ENCODE results near the gene TNFRSF9. TPM values are rescaled to one million over a fixed set of nuclear protein-coding genes. Genes with fewer than 3 reads are reported as not detected.
"Not testable (repeated sequence)": the region's sequence is repeated elsewhere in the genome, so short reads cannot be mapped to it uniquely, and the experiment has no call there.

TNFRSF9 gene
- total RNA-seq, 4 donors from 2014 or later = 0.15 to 0.19 TPM; not detected in 2

DNA sequence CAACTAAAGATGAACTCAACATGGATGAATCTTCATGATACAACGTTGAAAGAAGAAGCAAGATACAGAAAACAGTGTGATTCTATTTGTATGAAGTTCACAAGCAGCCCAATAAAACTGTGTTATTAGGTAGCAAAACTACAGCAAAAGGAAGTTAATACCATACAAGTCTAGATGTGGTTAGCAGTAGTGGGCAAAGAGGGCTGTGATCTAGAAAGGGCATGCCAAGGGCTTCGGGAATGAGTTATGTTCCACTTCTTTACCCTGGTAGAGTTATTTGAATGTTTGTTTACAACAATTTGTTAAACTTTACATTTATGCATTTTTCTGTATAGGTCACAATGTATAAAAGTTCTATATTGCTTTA is 9.2 kb downstream of the TNFRSF9 start:
- TF ChIP-seq POLR2A (IDR thresholded peaks at IDR 0.05) = no peak
- no peak for TF ChIP-seq CTCF (IDR thresholded peaks at IDR 0.05)
- no peaks in the 10 kb centered on the region for H3K9me3 ChIP-seq
- no peak overlapping the region for H3K27ac ChIP-seq
- H3K4me3 ChIP-seq = no peak overlapping the region
- 61 to 62% methylated on average over 2 of the region's 2 CpGs for WGBS, 2 donors
- H3K27me3 ChIP-seq = peaks cover 0 to 85% (median 0%) of the 10 kb centered on the region in 4 donors
- intact Hi-C loops (cut with DNase I) = no loop called here
- H3K36me3 ChIP-seq = no peaks in the 10 kb centered on the region
- H3K4me1 ChIP-seq = no peaks in the 10 kb centered on the region
- no peak for DNase-seq

DNA sequence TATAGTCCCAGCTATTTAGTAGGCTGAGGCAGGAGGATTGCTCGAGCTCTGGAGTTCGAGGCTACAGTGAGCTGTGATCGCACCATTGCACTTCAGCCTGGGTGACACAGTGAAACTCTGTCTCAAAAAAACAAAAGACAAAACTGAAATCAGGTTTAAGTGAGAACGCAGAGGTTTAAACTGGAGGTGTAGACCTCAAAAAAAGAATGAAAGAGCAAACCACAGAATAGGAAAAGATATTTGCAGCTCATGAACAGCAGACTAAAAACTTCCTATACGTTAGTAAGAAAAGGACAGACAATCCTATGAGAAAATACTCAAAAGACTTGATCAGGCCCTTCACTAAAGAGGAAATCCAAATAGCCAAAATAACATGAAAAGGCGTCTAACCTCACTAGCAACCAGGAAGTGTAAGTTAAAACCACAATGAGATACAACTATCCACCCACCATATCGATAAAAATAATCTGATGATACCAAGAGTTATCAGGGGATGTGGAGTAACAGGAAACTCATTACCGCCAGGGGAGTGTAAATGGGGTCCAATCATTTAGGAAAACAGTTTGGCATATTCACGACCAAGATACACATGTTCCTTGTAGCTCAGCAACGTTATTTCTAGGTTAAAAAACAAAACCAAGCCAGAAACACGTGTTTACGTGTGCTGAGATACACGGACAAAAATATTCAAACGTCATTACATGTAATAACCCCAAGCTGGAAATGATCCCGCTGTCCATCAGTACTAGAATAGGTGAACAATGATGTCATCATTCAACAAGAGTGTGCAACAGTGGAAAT is 9.8 kb downstream of the TNFRSF9 start:
- Histone ChIP-seq H3K4me1 (no peaks in the 10 kb centered on the region), H3K4me3 (no peak overlapping the region), H3K27ac (peak overlapping the region in 1 of 4 donors; percentile 26), H3K36me3 (no peaks in the 10 kb centered on the region), H3K9me3 (no peaks in the 10 kb centered on the region), H3K27me3 (peaks cover 0 to 85% (median 0%) of the 10 kb centered on the region in 4 donors)
- TF ChIP-seq CTCF (IDR thresholded peaks at IDR 0.05) (no peak), POLR2A (IDR thresholded peaks at IDR 0.05) (no peak)
- DNase-seq = no peak
- 64 to 70% methylated on average over 15 of the region's 15 CpGs for WGBS, 2 donors
- intact Hi-C loops (cut with DNase I) = no loop called here

DNA sequence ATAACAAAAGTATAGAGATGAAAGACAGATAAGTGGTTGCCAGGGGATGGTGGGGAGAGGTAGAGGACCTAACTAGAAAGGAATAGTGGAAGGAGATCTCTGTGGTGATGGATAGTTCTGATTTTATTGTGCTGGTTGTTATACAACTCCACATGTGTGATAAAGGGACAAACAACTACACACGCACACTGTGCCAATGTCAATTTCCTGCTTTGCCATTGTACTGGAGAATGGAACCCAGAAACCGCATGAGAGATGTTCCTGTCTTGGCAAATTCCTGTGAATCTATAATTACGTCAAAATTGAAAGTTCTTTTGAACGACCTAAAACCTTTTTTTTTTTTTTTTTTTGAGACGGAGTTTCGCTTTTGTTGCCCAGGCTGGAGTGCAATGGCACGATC is 11.0 kb downstream of the TNFRSF9 start:
- WGBS, 2 donors = 41 to 55% methylated on average over 7 of the region's 7 CpGs
- peaks cover 0 to 87% (median 0%) of the 10 kb centered on the region in 4 donors for H3K27me3 ChIP-seq
- H3K27ac ChIP-seq = no peak overlapping the region
- no peak for DNase-seq
- H3K4me1 ChIP-seq = no peaks in the 10 kb centered on the region
- intact Hi-C loops (cut with DNase I) = no loop called here
- no peaks in the 10 kb centered on the region for H3K36me3 ChIP-seq
- TF ChIP-seq POLR2A (IDR thresholded peaks at IDR 0.05) = no peak
- no peaks in the 10 kb centered on the region for H3K9me3 ChIP-seq
- H3K4me3 ChIP-seq = no peak overlapping the region

- Histone ChIP-seq H3K9me3 (no peaks in the 10 kb centered on the region), H3K4me1 (no peaks in the 10 kb centered on the region), H3K36me3 (no peaks in the 10 kb centered on the region), H3K27ac (no peak overlapping the region), H3K27me3 (peaks cover 0 to 73% (median 0%) of the 10 kb centered on the region in 4 donors), H3K4me3 (no peak overlapping the region)
- intact Hi-C loops (cut with DNase I) = no loop called here
- DNase-seq = no peak
- 75 to 83% methylated on average over 4 of the region's 4 CpGs for WGBS, 2 donors
- TF ChIP-seq POLR2A (IDR thresholded peaks at IDR 0.05) = no peak
- TF ChIP-seq CTCF (IDR thresholded peaks at IDR 0.05) = no peak
Measured at GRCh38 chr1:7928247-7928646, 12.4 kb downstream of the TNFRSF9 start.

DNA sequence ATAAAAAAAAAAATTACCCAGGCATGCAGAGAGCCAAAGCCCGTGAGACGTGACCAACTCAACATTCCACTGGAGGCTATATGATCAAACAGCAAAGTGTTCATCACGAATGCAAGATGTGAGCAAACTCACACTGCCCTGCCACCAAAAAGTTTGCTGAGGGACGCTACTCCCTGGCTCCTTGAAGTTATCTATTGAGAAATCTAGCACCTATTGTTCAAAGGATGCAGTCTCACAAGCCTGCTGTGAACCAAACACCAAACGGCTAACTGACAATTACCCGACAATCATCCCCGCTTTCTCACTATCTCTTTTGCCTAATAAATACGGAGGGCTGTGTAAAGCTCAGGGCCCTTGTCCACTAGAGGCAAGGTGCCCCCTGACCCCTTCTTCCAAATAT is 13.6 kb downstream of the TNFRSF9 start:
- intact Hi-C loops (cut with DNase I) = not testable (repeated sequence)

DNA sequence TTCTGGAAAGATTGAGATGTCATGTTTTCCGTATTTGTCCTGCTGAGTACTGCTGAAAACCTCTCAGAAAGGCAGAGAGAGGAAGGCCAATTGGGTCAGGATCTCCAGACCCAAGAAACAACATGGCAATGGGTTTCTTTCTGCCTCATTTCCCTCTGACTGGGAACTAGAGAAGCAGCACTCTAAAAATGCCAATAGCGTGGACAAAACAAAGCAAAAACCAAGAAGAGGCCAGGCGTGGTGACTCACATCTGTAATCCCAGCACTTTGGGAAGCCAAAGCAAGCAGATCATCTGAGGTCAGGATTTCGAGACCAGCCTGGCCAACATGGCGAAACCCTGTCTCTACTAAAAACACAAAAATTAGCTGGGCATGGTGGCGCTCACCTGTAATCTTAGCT is 18.3 kb downstream of the TNFRSF9 start:
- Histone ChIP-seq H3K27me3 (peaks cover 0 to 32% (median 0%) of the 10 kb centered on the region in 4 donors), H3K4me1 (no peaks in the 10 kb centered on the region), H3K9me3 (no peaks in the 10 kb centered on the region), H3K27ac (no peak overlapping the region), H3K36me3 (no peaks in the 10 kb centered on the region), H3K4me3 (no peak overlapping the region)
- no peak for TF ChIP-seq POLR2A (IDR thresholded peaks at IDR 0.05)
- no peak for TF ChIP-seq CTCF (IDR thresholded peaks at IDR 0.05)
- DNase-seq = no peak
- intact Hi-C loops (cut with DNase I) = no loop called here
- 73 to 80% methylated on average over 5 to 6 of the region's 6 CpGs for WGBS, 2 donors

More for the DNA sequence above, 13.6 kb downstream of the TNFRSF9 start:
- H3K36me3 ChIP-seq, H3K4me3 ChIP-seq, DNase-seq, H3K27ac ChIP-seq, H3K4me1 ChIP-seq, H3K9me3 ChIP-seq: not testable (repeated sequence)
- WGBS, 2 donors = 44 to 57% methylated on average over 8 of the region's 8 CpGs
- H3K27me3 ChIP-seq = peaks cover 0 to 65% (median 0%) of the 10 kb centered on the region in 4 donors

Data from esophagus squamous epithelium (tissue), 5 donors.